KBM-7 (cell line): ENCODE results near the gene PRPSAP2.
"Not testable (repeated sequence)": the region's sequence is repeated elsewhere in the genome, so short reads cannot be mapped to it uniquely, and the experiment has no call there.

Experiments used
- DNase-seq: peaks from one replicate; pipeline ENCODE4 v3.0.0-alpha.2; 2015
- in situ Hi-C: fragments of 300-500 bp; cut with MboI; formaldehyde crosslinking; loops from 2 replicates; pipeline ENCODE4 v1.14.3; 2020; ENCODE audit warnings: low sequenced_read_pairs, low pct_unique_long_range_greater_than_20kb, mixed read lengths

Gene PRPSAP2

GRCh38 chr17:18932360-18933055 is 74.6 kb downstream of the PRPSAP2 start:
- no peak for DNase-seq
- in situ Hi-C loops: no loop called here

GRCh38 chr17:18933102-18934058 is 75.4 kb downstream of the PRPSAP2 start:
- in situ Hi-C loops: no loop called here
- no peak for DNase-seq

DNA sequence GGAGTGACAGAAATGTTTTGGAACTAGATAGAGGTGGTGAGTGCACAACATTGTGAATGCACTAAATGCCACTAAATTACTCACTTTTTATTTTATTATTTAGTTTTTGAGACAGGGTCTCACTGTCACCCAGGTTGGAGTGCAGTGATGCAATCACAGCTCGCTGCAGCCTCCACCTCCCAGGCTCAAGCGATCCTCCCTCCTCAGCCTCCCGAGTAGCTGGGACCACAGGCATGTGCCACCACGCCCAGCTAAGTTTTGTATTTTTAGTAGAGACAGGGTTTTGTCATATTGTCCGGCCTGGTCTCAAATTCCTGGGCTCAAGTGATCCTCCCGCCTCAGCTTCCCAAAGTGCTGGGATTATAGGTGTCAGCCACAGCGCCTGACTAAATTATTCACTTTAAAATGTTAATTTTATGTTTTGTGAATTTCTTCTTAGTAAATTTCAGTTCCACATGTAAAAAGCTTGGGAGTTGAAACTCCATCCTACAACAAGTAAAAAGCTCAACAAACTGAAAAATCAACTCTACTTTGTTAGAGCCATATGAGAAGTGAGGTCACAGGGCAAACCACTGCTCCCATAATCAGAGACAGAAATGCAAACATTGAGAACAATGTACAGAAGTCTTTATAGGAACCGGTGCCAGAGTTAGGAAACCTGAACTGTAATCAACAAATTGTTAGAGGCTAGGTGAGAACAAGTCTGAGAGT is 80.2 kb downstream of the PRPSAP2 start:
- no peak for DNase-seq
- in situ Hi-C loops: no loop called here

- in situ Hi-C loops: no loop called here
- DNase-seq: no peak
Measured at GRCh38 chr17:18938692-18939023, 80.7 kb downstream of the PRPSAP2 start.

GRCh38 chr17:18944646-18945045 is 86.7 kb downstream of the PRPSAP2 start:
- in situ Hi-C loops: no loop called here
- DNase-seq: no peak

DNA sequence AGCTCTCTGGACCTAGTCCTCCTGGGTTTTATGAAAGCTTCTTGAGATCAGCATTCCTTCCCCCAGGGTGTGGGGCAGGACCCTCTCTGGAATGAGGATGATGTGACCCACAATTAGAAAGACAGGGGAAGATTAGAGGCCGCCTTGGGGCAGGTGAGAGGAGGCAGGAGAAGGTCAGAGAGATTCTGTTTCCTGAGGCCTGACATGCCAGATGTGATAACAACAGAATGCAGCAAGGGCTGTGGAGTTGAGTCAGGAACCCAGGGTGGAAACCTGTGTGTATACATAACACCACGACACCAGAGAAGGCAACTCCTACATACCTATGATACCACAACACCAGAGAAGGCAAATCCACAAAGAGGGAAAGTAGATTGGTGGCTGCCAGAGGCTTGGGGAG is 88.6 kb downstream of the PRPSAP2 start:
- in situ Hi-C loops: no loop called here
- DNase-seq: no peak

DNA sequence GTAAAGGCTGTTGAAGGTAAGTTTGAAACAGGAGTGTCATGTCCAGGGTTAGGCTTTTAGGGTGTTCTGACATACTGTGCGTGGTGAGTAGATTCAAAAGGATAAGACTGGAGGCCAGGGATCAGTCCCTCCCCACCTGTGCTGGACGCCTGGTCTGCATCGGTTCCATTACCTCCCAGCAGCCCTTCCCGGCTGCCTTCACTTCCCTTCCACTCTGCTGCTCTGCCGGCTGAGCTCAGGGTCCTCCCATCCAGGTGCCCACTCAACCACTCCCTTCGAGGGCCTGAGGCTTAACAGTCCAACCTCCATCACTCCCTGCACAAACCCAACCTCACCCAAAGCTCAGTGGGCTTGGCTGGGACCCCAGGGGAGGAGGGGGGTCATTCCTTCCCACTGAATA is 89.9 kb downstream of the PRPSAP2 start:
- in situ Hi-C loops: no loop called here
- DNase-seq: no peak

GRCh38 chr17:18948476-18949006 is 90.6 kb downstream of the PRPSAP2 start:
- DNase-seq: no peak
- in situ Hi-C loops: no loop called here

- no peak for DNase-seq
- in situ Hi-C loops: no loop called here
Measured at GRCh38 chr17:18949566-18949965, 91.6 kb downstream of the PRPSAP2 start.

DNA sequence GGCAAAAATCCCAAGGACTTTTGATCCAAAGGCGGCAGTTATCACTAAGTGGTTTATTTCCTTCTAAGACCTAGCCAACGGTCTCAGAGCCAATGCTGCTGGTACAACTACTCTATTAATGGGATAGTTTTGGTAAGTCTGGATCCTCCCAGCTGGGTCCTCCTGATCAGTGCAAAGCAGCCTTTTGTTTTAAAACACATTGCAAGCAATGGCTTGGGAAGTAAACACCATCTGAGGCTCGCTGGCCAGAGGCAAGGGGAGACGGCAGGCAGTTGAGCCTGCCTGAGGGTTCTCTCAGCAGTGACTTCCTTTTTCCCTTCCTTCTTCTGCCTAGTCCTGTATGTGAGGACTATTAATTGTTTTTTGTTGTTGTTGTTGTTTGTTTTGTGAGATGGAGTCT is 92.4 kb downstream of the PRPSAP2 start:
- DNase-seq: no peak
- in situ Hi-C loops: no loop called here

- DNase-seq: no peak
- in situ Hi-C loops: no loop called here
Measured at GRCh38 chr17:18950944-18951905, 93.3 kb downstream of the PRPSAP2 start.

- no peak for DNase-seq
Measured at GRCh38 chr17:18951941-18952842, 94.3 kb downstream of the PRPSAP2 start, which contains the start of gene SLC5A10. TSS of gene SLC5A10 (plus strand) at chr17:18952165. CDS start at chr17:18952206, 41 bp downstream.

GRCh38 chr17:18953231-18953728 is 95.3 kb downstream of the PRPSAP2 start:
- in situ Hi-C loops: no loop called here
- no peak for DNase-seq

More at GRCh38 chr17:18951941-18952842, 94.3 kb downstream of the PRPSAP2 start, which contains the start of gene SLC5A10:
- in situ Hi-C loops: no loop called here

GRCh38 chr17:18954321-18954720 is 96.4 kb downstream of the PRPSAP2 start:
- in situ Hi-C loops: no loop called here
- DNase-seq: no peak

DNA sequence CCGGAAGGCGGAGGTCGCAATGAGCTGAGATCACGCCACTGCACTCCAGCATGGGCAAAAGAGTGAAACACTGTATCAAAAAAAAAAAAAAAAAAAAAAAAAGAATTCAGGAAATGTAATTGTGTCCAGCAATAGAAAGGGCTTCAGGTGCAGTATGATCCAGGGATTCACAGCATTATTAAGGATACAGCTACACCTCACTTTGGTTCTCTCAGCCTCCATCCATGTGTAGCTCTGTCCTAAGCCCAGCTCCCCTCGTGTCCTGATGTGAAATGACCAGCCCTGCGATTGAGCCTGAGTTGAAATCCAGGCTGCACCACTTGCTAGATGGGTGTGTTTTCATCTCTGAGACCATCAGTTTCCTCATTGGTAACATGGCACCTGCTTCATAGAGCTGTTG is 97.1 kb downstream of the PRPSAP2 start:
- in situ Hi-C loops: no loop called here
- no peak for DNase-seq

- in situ Hi-C loops, DNase-seq: not testable (repeated sequence)
Measured at GRCh38 chr17:18956021-18956420, 98.1 kb downstream of the PRPSAP2 start.

- in situ Hi-C loops: no loop called here
- no peak for DNase-seq
Measured at GRCh38 chr17:18956581-18956980, 98.7 kb downstream of the PRPSAP2 start.
